Activated T-helper 17 cell treated with anti-CD3 and anti-CD28 coated beads, Interleukin-2, amount 50 U/mL, for 72 hours (primary cell): ENCODE data around the gene SMC6. TPM values are rescaled to one million over a fixed set of nuclear protein-coding genes. Genes with fewer than 3 reads are reported as not detected.

Experiments used
- ATAC-seq: fragments of 150-1000 bp; cut with Tn5 transposase; replicated peaks from 2 replicates; pipeline ENCODE4 v1.10.0; 2021; ENCODE audit warnings: mild to moderate bottlenecking, moderate library complexity
- H3K27ac Mint-ChIP-seq: one replicate; pipeline ENCODE4 v1.8.0; 2022; ENCODE audit warnings: mixed read lengths
- H3K27me3 Mint-ChIP-seq: one replicate; pipeline ENCODE4 v1.8.0; 2022; ENCODE audit warnings: mixed read lengths
- H3K36me3 Mint-ChIP-seq: one replicate; pipeline ENCODE4 v1.8.0; 2022; ENCODE audit warnings: low read depth, mild to moderate bottlenecking, mixed read lengths
- H3K4me1 Mint-ChIP-seq: one replicate; pipeline ENCODE4 v1.8.0; 2022; ENCODE audit warnings: mixed read lengths
- H3K4me3 Mint-ChIP-seq: one replicate; pipeline ENCODE4 v1.8.0; 2022; ENCODE audit warnings: mild to moderate bottlenecking, mixed read lengths
- H3K9me3 Mint-ChIP-seq: one replicate; pipeline ENCODE4 v1.8.0; 2022; ENCODE audit warnings: mixed read lengths
- total RNA-seq, 2 donors: library from RNA; stranded (reverse); gene quantifications; one replicate each; pipeline ENCODE4 v1.2.3, GENCODE V29; 2022

SMC6 gene
- total RNA-seq, 2 donors from 2014 or later = 14.1 to 22.3 TPM

- Mint-ChIP-seq H3K36me3 (peaks cover 30% of the 10 kb centered on the region), H3K9me3 (no peaks in the 10 kb centered on the region), H3K27ac (no peak overlapping the region), H3K27me3 (no peaks in the 10 kb centered on the region), H3K4me3 (no peak overlapping the region), H3K4me1 (no peaks in the 10 kb centered on the region)
- no peak for ATAC-seq
Observed at GRCh38 chr2:17709897-17710296, 43.7 kb downstream of the SMC6 start.

GRCh38 chr2:17708501-17708900, 45.1 kb downstream of the SMC6 start:
- Mint-ChIP-seq H3K36me3 (peaks cover 43% of the 10 kb centered on the region), H3K4me1 (no peaks in the 10 kb centered on the region), H3K4me3 (no peak overlapping the region), H3K27ac (no peak overlapping the region), H3K27me3 (no peaks in the 10 kb centered on the region), H3K9me3 (no peaks in the 10 kb centered on the region)
- ATAC-seq = no peak

- H3K9me3 Mint-ChIP-seq = no peaks in the 10 kb centered on the region
- H3K4me3 Mint-ChIP-seq = no peak overlapping the region
- H3K27ac Mint-ChIP-seq = no peak overlapping the region
- H3K4me1 Mint-ChIP-seq = no peaks in the 10 kb centered on the region
- H3K27me3 Mint-ChIP-seq = no peaks in the 10 kb centered on the region
- peaks cover 59% of the 10 kb centered on the region for H3K36me3 Mint-ChIP-seq
- no peak for ATAC-seq
Observed at GRCh38 chr2:17706845-17707244, 46.8 kb downstream of the SMC6 start.

- Mint-ChIP-seq H3K4me1 (peaks cover 4% of the 10 kb centered on the region), H3K36me3 (peaks cover 98% of the 10 kb centered on the region), H3K27me3 (no peaks in the 10 kb centered on the region), H3K27ac (no peak overlapping the region), H3K9me3 (no peaks in the 10 kb centered on the region), H3K4me3 (no peak overlapping the region)
- ATAC-seq = no peak
Observed at GRCh38 chr2:17690776-17691175, 62.8 kb downstream of the SMC6 start.

GRCh38 chr2:17689010-17689409, 64.6 kb downstream of the SMC6 start:
- H3K27ac Mint-ChIP-seq = no peak overlapping the region
- no peaks in the 10 kb centered on the region for H3K9me3 Mint-ChIP-seq
- no peaks in the 10 kb centered on the region for H3K27me3 Mint-ChIP-seq
- H3K4me1 Mint-ChIP-seq = peaks cover 4% of the 10 kb centered on the region
- peaks cover 97% of the 10 kb centered on the region for H3K36me3 Mint-ChIP-seq
- ATAC-seq = no peak
- H3K4me3 Mint-ChIP-seq = no peak overlapping the region

- Mint-ChIP-seq H3K9me3 (no peaks in the 10 kb centered on the region), H3K4me1 (peaks cover 4% of the 10 kb centered on the region), H3K27ac (no peak overlapping the region), H3K4me3 (no peak overlapping the region), H3K36me3 (peaks cover 97% of the 10 kb centered on the region), H3K27me3 (no peaks in the 10 kb centered on the region)
- ATAC-seq = no peak
Observed at GRCh38 chr2:17688600-17688999, 65.0 kb downstream of the SMC6 start.

- Mint-ChIP-seq H3K27me3 (no peaks in the 10 kb centered on the region), H3K36me3 (peaks cover 97% of the 10 kb centered on the region), H3K27ac (no peak overlapping the region), H3K4me3 (no peak overlapping the region), H3K4me1 (peaks cover 3% of the 10 kb centered on the region), H3K9me3 (no peaks in the 10 kb centered on the region)
- no peak for ATAC-seq
Observed at GRCh38 chr2:17683981-17684380, 69.6 kb downstream of the SMC6 start.

GRCh38 chr2:17682098-17682857, 71.3 kb downstream of the SMC6 start:
- Mint-ChIP-seq H3K27me3 (no peaks in the 10 kb centered on the region), H3K27ac (no peak overlapping the region), H3K36me3 (peaks cover 97% of the 10 kb centered on the region), H3K9me3 (no peaks in the 10 kb centered on the region), H3K4me1 (no peaks in the 10 kb centered on the region), H3K4me3 (no peak overlapping the region)
- no peak for ATAC-seq

GRCh38 chr2:17680119-17680518, 73.5 kb downstream of the SMC6 start:
- H3K27ac Mint-ChIP-seq = no peak overlapping the region
- no peak overlapping the region for H3K4me3 Mint-ChIP-seq
- no peak for ATAC-seq
- no peaks in the 10 kb centered on the region for H3K4me1 Mint-ChIP-seq
- no peaks in the 10 kb centered on the region for H3K27me3 Mint-ChIP-seq
- H3K9me3 Mint-ChIP-seq = no peaks in the 10 kb centered on the region
- peaks cover 96% of the 10 kb centered on the region for H3K36me3 Mint-ChIP-seq

GRCh38 chr2:17674817-17675216, 78.8 kb downstream of the SMC6 start:
- Mint-ChIP-seq H3K27me3 (no peaks in the 10 kb centered on the region), H3K9me3 (no peaks in the 10 kb centered on the region), H3K4me3 (no peak overlapping the region), H3K36me3 (peaks cover 55% of the 10 kb centered on the region), H3K27ac (no peak overlapping the region), H3K4me1 (no peaks in the 10 kb centered on the region)
- no peak for ATAC-seq

GRCh38 chr2:17672583-17673317, 80.9 kb downstream of the SMC6 start:
- H3K4me1 Mint-ChIP-seq = no peaks in the 10 kb centered on the region
- peak overlapping the region; percentile 52 for H3K27ac Mint-ChIP-seq
- no peaks in the 10 kb centered on the region for H3K9me3 Mint-ChIP-seq
- H3K36me3 Mint-ChIP-seq = peaks cover 55% of the 10 kb centered on the region
- peak overlapping the region; percentile 25 for H3K4me3 Mint-ChIP-seq
- no peaks in the 10 kb centered on the region for H3K27me3 Mint-ChIP-seq
- peak; percentile 94 for ATAC-seq

- Mint-ChIP-seq H3K4me1 (no peaks in the 10 kb centered on the region), H3K27ac (no peak overlapping the region), H3K36me3 (peaks cover 67% of the 10 kb centered on the region), H3K9me3 (no peaks in the 10 kb centered on the region), H3K27me3 (no peaks in the 10 kb centered on the region), H3K4me3 (no peak overlapping the region)
- ATAC-seq = no peak
Observed at GRCh38 chr2:17667898-17668297, 85.7 kb downstream of the SMC6 start.

- Mint-ChIP-seq H3K36me3 (peaks cover 78% of the 10 kb centered on the region), H3K27ac (no peak overlapping the region), H3K27me3 (no peaks in the 10 kb centered on the region), H3K9me3 (no peaks in the 10 kb centered on the region), H3K4me1 (no peaks in the 10 kb centered on the region), H3K4me3 (no peak overlapping the region)
- no peak for ATAC-seq
Observed at GRCh38 chr2:17664534-17664933, 89.1 kb downstream of the SMC6 start.

GRCh38 chr2:17662723-17663122, 90.9 kb downstream of the SMC6 start:
- no peak overlapping the region for H3K4me3 Mint-ChIP-seq
- peaks cover 5% of the 10 kb centered on the region for H3K4me1 Mint-ChIP-seq
- no peaks in the 10 kb centered on the region for H3K27me3 Mint-ChIP-seq
- H3K36me3 Mint-ChIP-seq = peaks cover 61% of the 10 kb centered on the region
- no peak for ATAC-seq
- H3K27ac Mint-ChIP-seq = no peak overlapping the region
- no peaks in the 10 kb centered on the region for H3K9me3 Mint-ChIP-seq

GRCh38 chr2:17661460-17661859, 92.2 kb downstream of the SMC6 start:
- Mint-ChIP-seq H3K4me1 (peaks cover 5% of the 10 kb centered on the region), H3K9me3 (no peaks in the 10 kb centered on the region), H3K4me3 (no peak overlapping the region), H3K27ac (no peak overlapping the region), H3K36me3 (peaks cover 57% of the 10 kb centered on the region), H3K27me3 (no peaks in the 10 kb centered on the region)
- ATAC-seq = no peak
